ENCODE results near the gene PREPL. TPM values are rescaled to one million over a fixed set of nuclear protein-coding genes. Genes with fewer than 3 reads are reported as not detected.

The PREPL gene
- total and polyA plus RNA-seq, 2 donors (not counting 1 experiment from before 2014, with no cell fraction given) = 59.5 to 67.2 TPM

DNA sequence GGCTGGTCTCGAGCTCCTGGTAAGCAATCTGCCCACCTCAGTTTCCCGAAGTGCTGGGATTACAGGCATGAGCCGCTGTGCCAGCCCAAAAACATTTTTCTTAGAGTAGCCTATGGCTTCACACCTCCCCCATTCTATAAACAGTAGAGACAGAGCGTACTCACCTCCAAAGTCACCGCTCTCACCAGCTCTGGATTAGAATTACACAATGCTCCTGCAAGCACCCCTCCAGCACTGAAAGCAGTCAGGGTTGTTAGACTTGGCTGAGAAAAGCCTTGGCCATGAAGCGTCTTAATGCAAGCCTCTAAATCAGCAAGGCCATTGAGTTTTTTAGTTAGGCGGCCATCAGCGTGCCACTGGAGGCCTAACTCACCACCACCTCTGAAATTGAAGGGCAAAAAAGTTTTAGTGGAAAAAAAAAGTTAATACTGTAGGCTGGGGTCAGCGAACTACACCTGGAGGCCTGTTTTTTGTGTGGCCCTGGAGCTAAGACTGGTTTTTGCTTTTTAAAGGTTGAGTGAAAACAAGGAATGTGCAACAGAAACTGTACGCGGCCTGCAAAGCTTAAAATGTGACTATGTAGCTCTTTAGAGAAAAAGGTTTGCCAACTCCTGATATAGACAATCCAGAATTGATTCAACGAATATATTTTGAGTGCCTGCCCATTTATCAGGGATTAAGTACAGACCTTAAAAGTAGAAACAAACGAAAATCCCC lies 34.6 kb downstream of the PREPL start:
- Histone ChIP-seq H3K4me2 (ENCODE audit: extremely low read depth, insufficient read depth, low read length) (no peak overlapping the region), H4K20me1 (ENCODE audit: control insufficient read depth, extremely low read depth, insufficient read depth, low read length) (no peaks in the 10 kb centered on the region), H3K4me3 (replicated peaks in 1 of 4; ENCODE audit: control extremely low read depth in 1 of 4, insufficient read depth in 1 of 4, low read depth in 3 of 4, low read length in 4 of 4) (no peak overlapping the region), H2AFZ (ENCODE audit: low read length) (no peak overlapping the region), H3K4me1 (ENCODE audit: control insufficient read depth, extremely low read depth, insufficient read depth, low read length) (no peaks in the 10 kb centered on the region), H3K79me2 (ENCODE audit: control insufficient read depth, insufficient read depth, low read length) (no peaks in the 10 kb centered on the region), H3K27me3 (ENCODE audit: control insufficient read depth, insufficient read depth, low read length) (no peaks in the 10 kb centered on the region), H3K27ac (ENCODE audit: insufficient read depth, low read length) (no peak overlapping the region), H3K9me3 (ENCODE audit: control insufficient read depth, insufficient read depth, low read depth, low read length) (no peaks in the 10 kb centered on the region), H3K36me3 (ENCODE audit: control insufficient read depth, insufficient read depth, low read length) (peaks cover 14% of the 10 kb centered on the region), H3K9ac (ENCODE audit: insufficient read depth, low read length) (no peak overlapping the region)
- no peak for TF ChIP-seq EZH2 (IDR thresholded peaks at IDR 0.05; ENCODE audit: low read length, missing control alignments)
- TF ChIP-seq, protein P1, sequence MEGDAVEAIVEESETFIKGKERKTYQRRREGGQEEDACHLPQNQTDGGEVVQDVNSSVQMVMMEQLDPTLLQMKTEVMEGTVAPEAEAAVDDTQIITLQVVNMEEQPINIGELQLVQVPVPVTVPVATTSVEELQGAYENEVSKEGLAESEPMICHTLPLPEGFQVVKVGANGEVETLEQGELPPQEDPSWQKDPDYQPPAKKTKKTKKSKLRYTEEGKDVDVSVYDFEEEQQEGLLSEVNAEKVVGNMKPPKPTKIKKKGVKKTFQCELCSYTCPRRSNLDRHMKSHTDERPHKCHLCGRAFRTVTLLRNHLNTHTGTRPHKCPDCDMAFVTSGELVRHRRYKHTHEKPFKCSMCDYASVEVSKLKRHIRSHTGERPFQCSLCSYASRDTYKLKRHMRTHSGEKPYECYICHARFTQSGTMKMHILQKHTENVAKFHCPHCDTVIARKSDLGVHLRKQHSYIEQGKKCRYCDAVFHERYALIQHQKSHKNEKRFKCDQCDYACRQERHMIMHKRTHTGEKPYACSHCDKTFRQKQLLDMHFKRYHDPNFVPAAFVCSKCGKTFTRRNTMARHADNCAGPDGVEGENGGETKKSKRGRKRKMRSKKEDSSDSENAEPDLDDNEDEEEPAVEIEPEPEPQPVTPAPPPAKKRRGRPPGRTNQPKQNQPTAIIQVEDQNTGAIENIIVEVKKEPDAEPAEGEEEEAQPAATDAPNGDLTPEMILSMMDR (conservative IDR thresholded peaks at IDR 0.05 in 1 of 2, IDR thresholded peaks at IDR 0.05 in 1 of 2; ENCODE audit: low read depth in 1 of 2, low read length in 2 of 2) = no peak
- DNase-seq (ENCODE audit: low read depth in 2 of 2) = no peak

DNA sequence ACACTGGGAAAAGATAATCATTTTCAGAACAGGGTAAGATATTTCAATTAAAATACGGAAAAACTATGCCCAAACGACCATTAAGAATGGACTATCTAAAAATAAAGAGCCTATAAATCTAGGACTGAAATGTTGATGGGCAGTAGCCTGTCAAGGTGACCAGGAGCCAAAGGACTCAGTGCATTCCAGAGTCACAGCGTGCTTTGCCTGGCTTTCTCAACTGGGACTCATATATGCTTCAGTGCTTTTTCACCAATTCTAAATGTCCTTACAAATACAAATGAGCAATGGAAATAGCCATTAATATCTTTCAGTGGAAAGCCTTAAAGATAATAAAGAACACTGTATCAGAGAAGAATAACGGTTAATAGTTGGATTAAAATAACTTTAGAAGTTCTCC lies 35.4 kb downstream of the PREPL start:
- H3K4me3 ChIP-seq (replicated peaks in 1 of 4; ENCODE audit: control extremely low read depth in 1 of 4, insufficient read depth in 1 of 4, low read depth in 3 of 4, low read length in 4 of 4) = no peak overlapping the region
- H3K4me1 ChIP-seq (ENCODE audit: control insufficient read depth, extremely low read depth, insufficient read depth, low read length) = no peaks in the 10 kb centered on the region
- H3K4me2 ChIP-seq (ENCODE audit: extremely low read depth, insufficient read depth, low read length) = no peak overlapping the region
- no peak overlapping the region for H2AFZ ChIP-seq (ENCODE audit: low read length)
- no peaks in the 10 kb centered on the region for H3K9me3 ChIP-seq (ENCODE audit: control insufficient read depth, insufficient read depth, low read depth, low read length)
- no peaks in the 10 kb centered on the region for H4K20me1 ChIP-seq (ENCODE audit: control insufficient read depth, extremely low read depth, insufficient read depth, low read length)
- no peaks in the 10 kb centered on the region for H3K27me3 ChIP-seq (ENCODE audit: control insufficient read depth, insufficient read depth, low read length)
- H3K36me3 ChIP-seq (ENCODE audit: control insufficient read depth, insufficient read depth, low read length) = peaks cover 17% of the 10 kb centered on the region
- TF ChIP-seq EZH2 (IDR thresholded peaks at IDR 0.05; ENCODE audit: low read length, missing control alignments) = no peak
- TF ChIP-seq, protein P1 (conservative IDR thresholded peaks at IDR 0.05 in 1 of 2, IDR thresholded peaks at IDR 0.05 in 1 of 2; ENCODE audit: low read depth in 1 of 2, low read length in 2 of 2) = no peak
- H3K79me2 ChIP-seq (ENCODE audit: control insufficient read depth, insufficient read depth, low read length) = no peaks in the 10 kb centered on the region
- DNase-seq (ENCODE audit: low read depth in 2 of 2) = no peak
- no peak overlapping the region for H3K27ac ChIP-seq (ENCODE audit: insufficient read depth, low read length)
- H3K9ac ChIP-seq (ENCODE audit: insufficient read depth, low read length) = no peak overlapping the region

DNA sequence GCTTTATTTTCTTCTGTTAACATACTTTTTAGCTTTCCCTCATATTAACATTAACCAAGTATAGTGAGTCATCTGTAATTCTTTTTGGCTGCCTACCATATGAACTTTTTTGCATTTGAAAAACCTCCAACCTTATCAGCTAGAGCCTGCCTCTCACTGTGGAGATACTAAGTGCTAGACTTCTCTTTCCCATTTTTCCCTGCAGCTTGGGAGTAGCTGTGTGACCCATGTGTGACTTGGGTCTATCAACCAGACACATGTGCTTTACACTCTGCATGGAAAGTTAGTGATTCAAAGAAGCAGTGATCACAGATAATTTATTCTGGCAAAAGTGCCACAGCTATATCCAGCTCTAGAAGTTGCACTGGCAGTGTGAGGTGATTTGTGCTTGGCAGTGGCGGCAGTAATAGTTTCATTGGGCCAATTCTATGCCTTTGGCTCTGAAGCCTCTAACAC lies 36.3 kb downstream of the PREPL start:
- H3K4me3 ChIP-seq (replicated peaks in 1 of 4; ENCODE audit: control extremely low read depth in 1 of 4, insufficient read depth in 1 of 4, low read depth in 3 of 4, low read length in 4 of 4) = no peak overlapping the region
- H3K4me2 ChIP-seq (ENCODE audit: extremely low read depth, insufficient read depth, low read length) = peak overlapping the region; percentile 29
- no peak overlapping the region for H2AFZ ChIP-seq (ENCODE audit: low read length)
- no peaks in the 10 kb centered on the region for H3K27me3 ChIP-seq (ENCODE audit: control insufficient read depth, insufficient read depth, low read length)
- H3K79me2 ChIP-seq (ENCODE audit: control insufficient read depth, insufficient read depth, low read length) = no peaks in the 10 kb centered on the region
- no peak overlapping the region for H3K27ac ChIP-seq (ENCODE audit: insufficient read depth, low read length)
- H3K4me1 ChIP-seq (ENCODE audit: control insufficient read depth, extremely low read depth, insufficient read depth, low read length) = no peaks in the 10 kb centered on the region
- TF ChIP-seq, protein P1 (conservative IDR thresholded peaks at IDR 0.05 in 1 of 2, IDR thresholded peaks at IDR 0.05 in 1 of 2; ENCODE audit: low read depth in 1 of 2, low read length in 2 of 2) = no peak
- no peak for TF ChIP-seq EZH2 (IDR thresholded peaks at IDR 0.05; ENCODE audit: low read length, missing control alignments)
- H3K9ac ChIP-seq (ENCODE audit: insufficient read depth, low read length) = no peak overlapping the region
- no peaks in the 10 kb centered on the region for H3K9me3 ChIP-seq (ENCODE audit: control insufficient read depth, insufficient read depth, low read depth, low read length)
- DNase-seq (ENCODE audit: low read depth in 2 of 2) = peak; percentile 73 to 74
- peaks cover 20% of the 10 kb centered on the region for H3K36me3 ChIP-seq (ENCODE audit: control insufficient read depth, insufficient read depth, low read length)
- H4K20me1 ChIP-seq (ENCODE audit: control insufficient read depth, extremely low read depth, insufficient read depth, low read length) = no peaks in the 10 kb centered on the region
